CD14-positive monocyte (primary cell): ENCODE data around the gene NFKB1. TPM values are rescaled to one million over a fixed set of nuclear protein-coding genes. Genes with fewer than 3 reads are reported as not detected.

Experiments used
- DNase-seq, 3 donors: peaks; one replicate each; pipeline ENCODE4 v3.0.0-alpha.2; 2011 to 2022
- H2AFZ ChIP-seq: 2 replicates; pipeline ENCODE4 v1.6.0; 2012; ENCODE audit warnings: mild to moderate bottlenecking, low read depth, low read length, inconsistent platforms; ENCODE audit not compliant: insufficient read depth, poor library complexity, severe bottlenecking
- H3K27ac ChIP-seq, 2 donors: 1 replicate in 1 of 2; 2 replicates in 1 of 2; pipeline ENCODE4 v1.5.1; 2012 to 2013; ENCODE audit warnings: low read length in 2 of 2, control low read depth in 1 of 2, inconsistent platforms in 1 of 2, low read depth in 1 of 2, mild to moderate bottlenecking in 1 of 2
- H3K27me3 ChIP-seq, 2 donors: one replicate each; pipeline versions ENCODE4 v1.6.0 to v1.6.1; 2011 to 2013; ENCODE audit warnings: low read length in 2 of 2; ENCODE audit not compliant: control insufficient read depth in 2 of 2, insufficient read depth in 2 of 2
- H3K36me3 ChIP-seq, 2 donors: replicated peaks in 1 of 2; 1 replicate in 1 of 2; 2 replicates in 1 of 2; pipeline versions ENCODE4 v1.5.1 to v1.6.1; 2012 to 2013; ENCODE audit warnings: low read length in 2 of 2, control low read depth in 1 of 2, inconsistent platforms in 1 of 2, mild to moderate bottlenecking in 1 of 2; ENCODE audit not compliant: insufficient read depth in 2 of 2, control insufficient read depth in 1 of 2
- H3K4me1 ChIP-seq, 2 donors: 1 replicate in 1 of 2; 2 replicates in 1 of 2; pipeline versions ENCODE4 v1.5.1 to v1.6.1; 2012 to 2013; ENCODE audit warnings: low read length in 2 of 2, control low read depth in 1 of 2, inconsistent platforms in 1 of 2, mild to moderate bottlenecking in 1 of 2, moderate library complexity in 1 of 2; ENCODE audit not compliant: insufficient read depth in 2 of 2, control insufficient read depth in 1 of 2
- H3K4me2 ChIP-seq: replicated peaks from 2 replicates; pipeline ENCODE3; 2012; ENCODE audit warnings: low read length, moderate library complexity, mild to moderate bottlenecking; ENCODE audit not compliant: poor library complexity, severe bottlenecking; ENCODE audit errors: extremely low read depth
- H3K4me3 ChIP-seq, 3 experiments: fragments of 200-600 bp in 1 of 3; sonication (generic) in 1 of 3; replicated peaks in 1 of 3; 1 replicate in 2 of 3; 2 replicates in 1 of 3; pipeline ENCODE4 v1.5.1; 2011 to 2013; ENCODE audit warnings: low read length in 3 of 3, mild to moderate bottlenecking in 3 of 3, control low read depth in 2 of 3, low read depth in 2 of 3, inconsistent platforms in 1 of 3, moderate library complexity in 1 of 3
- H3K79me2 ChIP-seq: 2 replicates; pipeline ENCODE4 v1.6.0; 2012; ENCODE audit warnings: mild to moderate bottlenecking, control low read depth, inconsistent platforms, low read length, moderate library complexity; ENCODE audit not compliant: insufficient read depth
- H3K9ac ChIP-seq: 2 replicates; pipeline ENCODE4 v1.6.0; 2017; ENCODE audit warnings: low read length, mild to moderate bottlenecking; ENCODE audit not compliant: insufficient read depth, poor library complexity, severe bottlenecking
- H3K9me3 ChIP-seq, 2 donors: replicated peaks in 1 of 2; 1 replicate in 1 of 2; 2 replicates in 1 of 2; pipeline versions ENCODE4 v1.5.1 to v1.6.1; 2012 to 2013; ENCODE audit warnings: low read length in 2 of 2, control low read depth in 1 of 2; ENCODE audit not compliant: control insufficient read depth in 1 of 2, insufficient read depth in 1 of 2
- H4K20me1 ChIP-seq: 2 replicates; pipeline ENCODE4 v1.6.0; 2012; ENCODE audit warnings: mild to moderate bottlenecking, low read length, control low read depth, moderate library complexity; ENCODE audit not compliant: insufficient read depth
- H3K27ac Mint-ChIP-seq, 7 donors: one replicate each; pipeline ENCODE4 v1.8.0; 2020; ENCODE audit warnings: mild to moderate bottlenecking in 7 of 7, mixed read lengths in 7 of 7, moderate library complexity in 6 of 7, inconsistent platforms in 2 of 7
- H3K27me3 Mint-ChIP-seq, 3 donors: one replicate each; pipeline ENCODE4 v1.8.0; 2021 to 2022; ENCODE audit warnings: low read depth in 3 of 3, mild to moderate bottlenecking in 3 of 3, mixed read lengths in 3 of 3, moderate library complexity in 3 of 3, inconsistent platforms in 1 of 3
- H3K36me3 Mint-ChIP-seq, 2 donors: one replicate each; pipeline ENCODE4 v1.8.0; 2020; ENCODE audit warnings: mixed read lengths in 2 of 2, inconsistent platforms in 1 of 2, mild to moderate bottlenecking in 1 of 2
- H3K4me1 Mint-ChIP-seq: one replicate; pipeline ENCODE4 v1.8.0; 2020; ENCODE audit warnings: mild to moderate bottlenecking, mixed read lengths
- H3K4me3 Mint-ChIP-seq, 2 donors: one replicate each; pipeline ENCODE4 v1.8.0; 2020; ENCODE audit warnings: mild to moderate bottlenecking in 2 of 2, mixed read lengths in 2 of 2, moderate library complexity in 1 of 2
- H3K9me3 Mint-ChIP-seq, 7 donors: one replicate each; pipeline ENCODE4 v1.8.0; 2020 to 2022; ENCODE audit warnings: mixed read lengths in 7 of 7, mild to moderate bottlenecking in 6 of 7, moderate library complexity in 6 of 7, inconsistent platforms in 2 of 7
- CTCF ChIP-seq: fragments of 200-600 bp; IDR thresholded peaks from one replicate; pipeline ENCODE4 v1.8.0; 2022; ENCODE audit warnings: antibody characterized with exemption, mild to moderate bottlenecking
- WGBS: methylation state at CpG from one replicate; pipeline ENCODE4 v1.1.5; 2013; ENCODE audit warnings: missing lambda C conversion rate; ENCODE audit not compliant: insufficient coverage; 5-methylcytosine and 5-hydroxymethylcytosine counted together
- intact Hi-C, 2 donors: fragments of 100-400 bp; cut with micrococcal nuclease; formaldehyde crosslinking; loops; one replicate each; pipeline versions ENCODE4 v1.15.0 to v1.15.1; 2023
- polyA plus RNA-seq, 3 donors: library from polyadenylated mRNA; depleted of rRNA in 1 of 3; unstranded in 2 of 3; stranded (reverse) in 1 of 3; fragments of 300-500 nt in 2 of 3; fragments of >200 nt in 1 of 3; fragmentation: Illumina TruSeq in 2 of 3; gene quantifications; 1 replicate in 2 of 3; 2 replicates in 1 of 3; pipeline ENCODE4 v1.2.3, GENCODE V29; 2012 to 2021

NFKB1 gene
- polyA plus RNA-seq, 3 donors: 9.0 to 34.4 (median 17.8) TPM

- intact Hi-C loops: loop anchor here in 1 of 2 donors (10.0 kb wide), 1 partner anchor 87 kb away; no protein-coding TSS in a partner anchor
- Mint-ChIP-seq H3K27me3 (no peaks in the 10 kb centered on the region), H3K36me3 (peaks cover 64 to 74% of the 10 kb centered on the region in 2 donors), H3K4me1 (peaks cover 2% of the 10 kb centered on the region), H3K4me3 (no peak overlapping the region), H3K9me3 (no peaks in the 10 kb centered on the region), H3K27ac (peak overlapping the region in 1 of 7 donors; percentile 41)
- no peaks in the 10 kb centered on the region for H3K4me1 ChIP-seq
- H3K79me2 ChIP-seq: no peaks in the 10 kb centered on the region
- DNase-seq: no peak
- H3K9me3 ChIP-seq: no peaks in the 10 kb centered on the region
- H3K4me2 ChIP-seq: no peak overlapping the region
- H3K4me3 ChIP-seq: no peak overlapping the region
- peaks cover 95% of the 10 kb centered on the region for H4K20me1 ChIP-seq
- H3K27ac ChIP-seq: no peak overlapping the region
- WGBS: 60% methylated on average over 1 of the region's 4 CpGs
- no peak overlapping the region for H3K9ac ChIP-seq
- no peak for TF ChIP-seq CTCF
- H3K27me3 ChIP-seq: no peaks in the 10 kb centered on the region
- H3K36me3 ChIP-seq: peaks cover 46 to 93% of the 10 kb centered on the region in 2 donors
- H2AFZ ChIP-seq: no peak overlapping the region
Measured at GRCh38 chr4:102541697-102542096, 40.5 kb downstream of the NFKB1 start.

GRCh38 chr4:102543030-102543928 is 42.1 kb downstream of the NFKB1 start:
- no peak overlapping the region for H3K4me2 ChIP-seq
- peaks cover 96% of the 10 kb centered on the region for H4K20me1 ChIP-seq
- no peak overlapping the region for H3K9ac ChIP-seq
- Mint-ChIP-seq H3K4me1 (peaks cover 2% of the 10 kb centered on the region), H3K36me3 (peaks cover 67 to 81% of the 10 kb centered on the region in 2 donors), H3K27ac (peak overlapping the region in 2 of 7 donors; percentile 30 to 63), H3K4me3 (no peak overlapping the region), H3K9me3 (no peaks in the 10 kb centered on the region), H3K27me3 (no peaks in the 10 kb centered on the region)
- no peak overlapping the region for H2AFZ ChIP-seq
- H3K27me3 ChIP-seq: no peaks in the 10 kb centered on the region
- no peak overlapping the region for H3K27ac ChIP-seq
- no peak overlapping the region for H3K4me3 ChIP-seq
- H3K4me1 ChIP-seq: no peaks in the 10 kb centered on the region
- DNase-seq: no peak
- H3K36me3 ChIP-seq: peaks cover 42 to 99% of the 10 kb centered on the region in 2 donors
- 17% methylated on average over 3 of the region's 12 CpGs for WGBS
- no peak for TF ChIP-seq CTCF
- intact Hi-C loops: loop anchor here in 1 of 2 donors (10.0 kb wide), 1 partner anchor 88 kb away; no protein-coding TSS in a partner anchor
- no peaks in the 10 kb centered on the region for H3K9me3 ChIP-seq
- no peaks in the 10 kb centered on the region for H3K79me2 ChIP-seq
